Hepatocyte (in vitro differentiated cells): ENCODE results near the gene CDHR1.

Experiments used
- CTCF ChIP-seq: fragments of 200-600 bp; sonication (generic); IDR thresholded peaks from 2 replicates; pipeline ENCODE4 v1.5.1; 2016; ENCODE audit warnings: antibody characterized with exemption, mild to moderate bottlenecking; ENCODE audit not compliant: poor library complexity
- EZH2 ChIP-seq: fragments of 200-600 bp; sonication (generic); IDR thresholded peaks from 2 replicates; pipeline ENCODE4 v1.6.1; 2016; ENCODE audit warnings: antibody characterized with exemption, mild to moderate bottlenecking, borderline replicate concordance
- EZH2phosphoT487 ChIP-seq: fragments of 200-600 bp; sonication (generic); IDR thresholded peaks from one replicate; pipeline ENCODE4 v1.6.1; 2018; ENCODE audit warnings: antibody characterized with exemption, mild to moderate bottlenecking, low read depth, moderate library complexity; ENCODE audit not compliant: unreplicated experiment, severe bottlenecking

GRCh38 chr10:84232376-84232775, 38.0 kb downstream of the CDHR1 start:
- no peak for TF ChIP-seq CTCF
- TF ChIP-seq EZH2, result no peak
- TF ChIP-seq EZH2phosphoT487, result no peak
